HepG2 (cell line): ENCODE results near the gene CYBRD1. TPM values are rescaled to one million over a fixed set of nuclear protein-coding genes. Genes with fewer than 3 reads are reported as not detected.

Experiments used
- ATAC-seq: fragments of 200-7000 bp; cut with Tn5 transposase; 3 replicates; pipeline ENCODE4 v1.9.1; 2020; ENCODE audit warnings: mild to moderate bottlenecking, moderate library complexity
- BruUV-seq: library from RNA; stranded (reverse); fragments of 400-500 nt; replicated peaks from 2 replicates; lab custom pipeline; 2021; lab: Mats Ljungman, UMichigan
- CTCF ChIA-PET: fragments of 300-600 bp; formaldehyde crosslinking; extraction: SDS; loops from one replicate; lab custom pipeline; 2021; ENCODE audit warnings: low total read pairs, inconsistent platforms, low intra/inter-chr PET ratio; lab: Yijun Ruan, JAX
- POLR2A ChIA-PET: fragments of 350-600 bp; sonication (Branson Sonifier 250); formaldehyde crosslinking; loops from one replicate; lab custom pipeline; 2020; ENCODE audit warnings: antibody characterized with exemption, inconsistent platforms; lab: Yijun Ruan, JAX
- DNase-seq: peaks from one replicate; pipeline ENCODE4 v3.0.0-alpha.2; 2015; ENCODE audit warnings: low spot score
- FAIRE-seq: peaks from 3 replicates; lab custom pipeline; 2011; peaks lifted over from hg19 to GRCh38; lab: Jason Lieb, UNC
- H2AFZ ChIP-seq: one replicate; pipeline ENCODE4 v1.6.1; 2011; ENCODE audit warnings: low read length, inconsistent platforms
- H3K27ac ChIP-seq: fragments of 300-600 bp; 3 replicates; pipeline ENCODE4 v1.8.0; 2011; ENCODE audit warnings: mixed run types, mild to moderate bottlenecking, mixed read lengths, low read length, inconsistent platforms; ENCODE audit not compliant: insufficient read depth; ENCODE audit errors: extremely low read length
- H3K27me3 ChIP-seq, 2 experiments: fragments of 200-600 bp in 1 of 2; 2 replicates in 1 of 2; 3 replicates in 1 of 2; pipeline versions ENCODE4 v1.6.0 to v1.8.0; 2011; ENCODE audit warnings: low read length in 2 of 2, mild to moderate bottlenecking in 2 of 2, moderate library complexity in 2 of 2, inconsistent platforms in 1 of 2; ENCODE audit not compliant: insufficient read depth in 2 of 2, control insufficient read depth in 1 of 2
- H3K36me3 ChIP-seq, 2 experiments: fragments of 200-600 bp in 1 of 2; replicated peaks in 1 of 2; 2 replicates in 1 of 2; 3 replicates in 1 of 2; pipeline versions ENCODE4 v1.5.1 to v1.8.0; 2011; ENCODE audit warnings: low read length in 2 of 2, inconsistent platforms in 1 of 2; ENCODE audit not compliant: insufficient read depth in 2 of 2, control insufficient read depth in 1 of 2
- H3K4me1 ChIP-seq: 2 replicates; pipeline ENCODE4 v1.5.1; 2012; ENCODE audit warnings: low read length, inconsistent platforms; ENCODE audit not compliant: insufficient read depth
- H3K4me2 ChIP-seq: 2 replicates; pipeline ENCODE4 v1.6.0; 2011; ENCODE audit warnings: low read depth, low read length, inconsistent platforms
- H3K4me3 ChIP-seq, 3 experiments: fragments of 200-600 bp in 1 of 3; sonication (generic), shearing (Covaris generic) in 1 of 3; replicated peaks in 1 of 3; 2 replicates each; pipeline ENCODE4 v1.5.1; 2011 to 2016; ENCODE audit warnings: low read length in 3 of 3, inconsistent platforms in 2 of 3, low read depth in 2 of 3, mild to moderate bottlenecking in 2 of 3, control low read depth in 1 of 3, mixed read lengths in 1 of 3; ENCODE audit not compliant: insufficient read depth in 1 of 3
- H3K79me2 ChIP-seq: one replicate; pipeline ENCODE4 v1.6.1; 2011; ENCODE audit warnings: low read length, inconsistent platforms; ENCODE audit not compliant: insufficient read depth
- H3K9ac ChIP-seq: 2 replicates; pipeline ENCODE4 v1.6.0; 2011; ENCODE audit warnings: mild to moderate bottlenecking, low read depth, low read length, inconsistent platforms; ENCODE audit not compliant: insufficient read depth
- H3K9me3 ChIP-seq: 2 replicates; pipeline ENCODE4 v1.5.1; 2012; ENCODE audit warnings: mild to moderate bottlenecking, low read length
- H4K20me1 ChIP-seq: 2 replicates; pipeline ENCODE4 v1.6.0; 2011; ENCODE audit warnings: inconsistent platforms, mild to moderate bottlenecking, low read length, moderate library complexity; ENCODE audit not compliant: insufficient read depth
- CEBPB ChIP-seq: IDR thresholded peaks from 2 replicates; pipeline ENCODE4 v1.6.1; 2011; ENCODE audit warnings: low read depth, low read length, improper control_type of control experiment, borderline replicate concordance
- CSRNP2 ChIP-seq: sonication (generic); formaldehyde crosslinking; conservative IDR thresholded peaks from 2 replicates; pipeline ENCODE4 v1.8.0; 2022; ENCODE audit warnings: low read depth, missing genetic modification reagents
- FOSL2 ChIP-seq: sonication (generic); formaldehyde crosslinking; IDR thresholded peaks from 2 replicates; pipeline ENCODE4 v1.4.0; 2020; ENCODE audit warnings: missing genetic modification reagents
- FOXC1 ChIP-seq: sonication (generic); formaldehyde crosslinking; IDR thresholded peaks from 2 replicates; pipeline ENCODE4 v1.8.0; 2022; ENCODE audit warnings: mild to moderate bottlenecking, missing genetic modification reagents, borderline replicate concordance
- STAT5B ChIP-seq: sonication (generic); formaldehyde crosslinking; IDR thresholded peaks from 2 replicates; pipeline ENCODE4 v1.4.0; 2020; ENCODE audit warnings: missing genetic modification reagents
- SYNCRIP ChIP-seq: fragments of 200-400 bp; formaldehyde crosslinking; IDR thresholded peaks from 2 replicates; pipeline ENCODE4 v1.6.1; 2018; ENCODE audit warnings: mild to moderate bottlenecking, low read depth, low read length; ENCODE audit not compliant: insufficient read depth
- THAP7 ChIP-seq: sonication (generic); formaldehyde crosslinking; IDR thresholded peaks from 2 replicates; pipeline ENCODE4 v1.8.1; 2023; ENCODE audit warnings: mild to moderate bottlenecking, missing genetic modification reagents
- ZNF142 ChIP-seq: sonication (generic); formaldehyde crosslinking; IDR thresholded peaks from 2 replicates; pipeline ENCODE4 v1.4.0; 2020; ENCODE audit warnings: missing genetic modification reagents
- ZNF24 ChIP-seq: fragments of 450-650 bp; IDR thresholded peaks from 2 replicates; pipeline ENCODE4 v1.6.1; 2017; ENCODE audit warnings: antibody characterized with exemption, mild to moderate bottlenecking
- ZNF549 ChIP-seq: sonication (generic); formaldehyde crosslinking; IDR thresholded peaks from 2 replicates; pipeline ENCODE4 v1.5.0; 2020; ENCODE audit warnings: missing genetic modification reagents
- WGBS: methylation state at CpG from one replicate; pipeline ENCODE4 v1.1.6; 2017; ENCODE audit warnings: low lambda C conversion rate; 5-methylcytosine and 5-hydroxymethylcytosine counted together
- in situ Hi-C: cut with HindIII; loops from 2 replicates; pipeline ENCODE4 v1.10.0; 2017; ENCODE audit warnings: low pct_unique_long_range_greater_than_20kb; ENCODE audit not compliant: extremely low pct_ligation_motif_present
- intact Hi-C: fragments of 100-400 bp; cut with micrococcal nuclease; formaldehyde crosslinking; loops from one replicate; pipeline ENCODE4 v1.10.0; 2022; ENCODE audit not compliant: unreplicated experiment
- polyA plus RNA-seq, 8 experiments: library from polyadenylated mRNA; depleted of rRNA in 3 of 8; stranded (reverse) in 7 of 8; unstranded in 1 of 8; fragments of >200 nt; fragmentation: Illumina TruSeq in 4 of 8; extraction: Trizol in 4 of 8; gene quantifications; 2 replicates each; pipeline versions ENCODE4 v1.2.1 to v1.2.3, GENCODE V29; 2011 to 2016; ENCODE audit warnings: low read depth in 4 of 8, missing spikeins in 1 of 8, mixed read lengths in 1 of 8; ENCODE audit not compliant: insufficient read depth in 1 of 8
- total RNA-seq, 5 experiments: library from RNA; depleted of rRNA; stranded (reverse); fragments of >200 nt; fragmentation: Illumina TruSeq; extraction: Trizol; gene quantifications; 2 replicates each; pipeline ENCODE4 v1.2.3, GENCODE V29; 2016; ENCODE audit warnings: low read depth in 1 of 5

The CYBRD1 gene
- total and polyA plus RNA-seq, 2 of the 13 experiments (the other 11 are each of a cell fraction or from before 2014, with no cell fraction given): 0.13 to 0.42 TPM

- Histone ChIP-seq H2AFZ (no peak overlapping the region), H3K27me3 (peaks cover 0 to 29% of the 10 kb centered on the region in 2 experiments; a peak in 3 of 5 replicates), H3K36me3 (no peaks in the 10 kb centered on the region), H3K9me3 (peaks cover 5% of the 10 kb centered on the region), H3K4me1 (no peaks in the 10 kb centered on the region), H3K27ac (no peak overlapping the region), H3K4me3 (no peak overlapping the region), H3K79me2 (no peaks in the 10 kb centered on the region), H3K4me2 (no peak overlapping the region; the same call in 1 of the 2 replicates), H3K9ac (no peak overlapping the region), H4K20me1 (no peaks in the 10 kb centered on the region)
- FAIRE-seq: no peak
- POLR2A ChIA-PET: no interaction called here
- CTCF ChIA-PET: no interaction called here
- no peak for DNase-seq
- BruUV-seq: no TSS peak
- ATAC-seq: no peak
- 20% methylated on average over 7 of the region's 7 CpGs for WGBS
- in situ Hi-C loops: no loop called here
- TF ChIP-seq THAP7 (no peak), CEBPB (0 out of 2 replicates have a peak, but pooled peaks have one; percentile 5), FOSL2 (CRISPR knock-in tag) (peak; percentile 73)
- intact Hi-C loops: no loop called here
Measured at GRCh38 chr2:171531291-171531690, 9.0 kb downstream of the CYBRD1 start.

GRCh38 chr2:171531836-171532450, 9.7 kb downstream of the CYBRD1 start:
- POLR2A ChIA-PET: no interaction called here
- FAIRE-seq: no peak
- CTCF ChIA-PET: no interaction called here
- peaks cover 5% of the 10 kb centered on the region for H3K9me3 ChIP-seq
- WGBS: 34% methylated on average over 3 of the region's 3 CpGs
- no peak overlapping the region for H3K4me3 ChIP-seq
- no peaks in the 10 kb centered on the region for H3K79me2 ChIP-seq
- no peak overlapping the region for H2AFZ ChIP-seq
- no peak for DNase-seq
- no peaks in the 10 kb centered on the region for H3K4me1 ChIP-seq
- no peak overlapping the region for H3K9ac ChIP-seq
- H3K4me2 ChIP-seq: no peak overlapping the region
- H3K36me3 ChIP-seq: no peaks in the 10 kb centered on the region
- peaks cover 0 to 29% of the 10 kb centered on the region in 2 experiments; a peak in 3 of 5 replicates for H3K27me3 ChIP-seq
- no peak for ATAC-seq
- intact Hi-C loops: no loop called here
- no peaks in the 10 kb centered on the region for H4K20me1 ChIP-seq
- no peak overlapping the region for H3K27ac ChIP-seq
- in situ Hi-C loops: no loop called here
- no TSS peak for BruUV-seq
- TF ChIP-seq ZNF549 (CRISPR knock-in tag) (no peak), CSRNP2 (CRISPR knock-in tag) (no peak), FOXC1 (CRISPR knock-in tag) (no peak), ZNF24 (no peak), ZNF142 (CRISPR knock-in tag) (no peak), STAT5B (CRISPR knock-in tag) (no peak), SYNCRIP (no peak)
